ENCODE measurements around the gene PLCD1.
A peak's percentile ranks its signal among the peaks of the same experiment; 100 is the strongest.
"Not testable (repeated sequence)": the region's sequence is repeated elsewhere in the genome, so short reads cannot be mapped to it uniquely, and the experiment has no call there.

Gene PLCD1

GRCh38 chr3:38029400-38030125 is at the start of gene PLCD1:
PLCD1 (minus strand) TSS chr3:38029642; CDS start chr3:38029539, 103 bp downstream.
- peak; percentile 24 to 33 for DNase-seq

- DNase-seq, result not testable (repeated sequence)
Measured at GRCh38 chr3:38077073-38077472, 47.6 kb upstream of the PLCD1 start.

GRCh38 chr3:38070013-38070412 is 40.6 kb upstream of the PLCD1 start:
- DNase-seq, result no peak

- DNase-seq, result no peak
Measured at GRCh38 chr3:38067508-38068233, 38.2 kb upstream of the PLCD1 start.

GRCh38 chr3:38064453-38064852 is 35.0 kb upstream of the PLCD1 start:
- DNase-seq, result not testable (repeated sequence)

- DNase-seq, result no peak
Measured at GRCh38 chr3:38062809-38063208, 33.4 kb upstream of the PLCD1 start.

- DNase-seq, result no peak
Measured at GRCh38 chr3:38059591-38059990, 30.1 kb upstream of the PLCD1 start.

- no peak for DNase-seq
Measured at GRCh38 chr3:38059148-38059547, 29.7 kb upstream of the PLCD1 start.

GRCh38 chr3:38054499-38055001 is 25.1 kb upstream of the PLCD1 start:
- DNase-seq, result no peak

- not testable (repeated sequence) for DNase-seq
Measured at GRCh38 chr3:38053813-38054498, 24.5 kb upstream of the PLCD1 start.

GRCh38 chr3:38053286-38053685 is 23.8 kb upstream of the PLCD1 start:
- not testable (repeated sequence) for DNase-seq

- no peak for DNase-seq
Measured at GRCh38 chr3:38051131-38051530, 21.7 kb upstream of the PLCD1 start.

GRCh38 chr3:38049358-38050126 is 20.1 kb upstream of the PLCD1 start:
- DNase-seq, result no peak

- no peak for DNase-seq
Measured at GRCh38 chr3:38047896-38048295, 18.5 kb upstream of the PLCD1 start.

GRCh38 chr3:38046821-38047220 is 17.4 kb upstream of the PLCD1 start:
- DNase-seq, result no peak

- no peak for DNase-seq
Measured at GRCh38 chr3:38046027-38046426, 16.6 kb upstream of the PLCD1 start.

GRCh38 chr3:38043486-38043885 is 14.0 kb upstream of the PLCD1 start:
- no peak for DNase-seq

GRCh38 chr3:38040401-38040800 is 11.0 kb upstream of the PLCD1 start:
- no peak for DNase-seq

GRCh38 chr3:38039899-38040261 is 10.4 kb upstream of the PLCD1 start:
- DNase-seq, result peak in 1 of 2 experiments; percentile 44

GRCh38 chr3:38039101-38039898 is 9.9 kb upstream of the PLCD1 start, which contains the start of gene DLEC1:
DLEC1 (plus strand) TSS chr3:38039208; CDS start chr3:38039226, 18 bp downstream.
- peak; percentile 76 to 82 for DNase-seq

GRCh38 chr3:38038447-38038911 is 9.0 kb upstream of the PLCD1 start:
- DNase-seq, result peak; percentile 31 to 38

- no peak for DNase-seq
Measured at GRCh38 chr3:38036906-38037305, 7.5 kb upstream of the PLCD1 start.

Data from activated CD4-positive, alpha-beta T cell treated with anti-CD3 and anti-CD28 coated beads, Interleukin-2, amount 50 U/mL, for 48 hours (primary cell).